Measurements from ENCODE around the gene KRT20. TPM values are rescaled to one million over a fixed set of nuclear protein-coding genes. Genes with fewer than 3 reads are reported as not detected.
A peak's percentile ranks its signal among the peaks of the same experiment; 100 is the strongest.

KRT20 gene
- total RNA-seq, 1 experiment from 2014 or later: 1.5 TPM

DNA sequence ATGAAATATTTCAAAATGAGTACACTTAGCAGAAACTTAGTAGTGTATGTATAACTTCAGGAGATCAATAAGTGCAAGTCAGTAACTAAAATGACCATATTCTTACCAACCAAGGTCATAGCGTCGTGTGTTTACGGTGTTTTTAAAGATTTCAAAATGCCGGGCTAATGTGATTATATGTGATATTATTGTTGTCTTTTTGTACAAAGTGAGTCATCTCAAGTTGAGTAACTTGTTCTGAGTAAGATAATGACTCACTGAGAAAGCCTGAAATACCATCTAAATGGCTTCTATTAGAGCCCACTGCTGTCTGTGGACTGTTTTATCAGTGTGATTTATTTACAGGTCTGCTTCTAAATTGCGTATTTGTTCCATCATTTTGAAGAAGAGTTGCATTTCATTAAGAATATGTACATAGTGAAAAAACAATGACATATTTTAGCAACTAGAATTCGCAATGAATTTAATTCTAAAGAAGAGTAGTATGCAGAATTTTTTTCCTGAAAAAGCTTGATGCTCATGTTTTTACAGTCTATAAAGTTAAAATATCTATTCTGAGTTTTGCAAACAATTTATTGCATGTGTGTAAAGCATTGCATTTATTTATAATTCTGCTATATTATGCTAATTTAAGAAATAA, 30.7 kb downstream of the KRT20 start:
- RAD21 ChIA-PET (ENCODE audit: low non-redundant PET in 1 of 2, low total read pairs in 2 of 2, uncharacterized antibody in 2 of 2, unreplicated experiment in 2 of 2): interaction anchor here in 1 of 2 experiments (1.8 kb wide), 1 partner anchor 239 kb away, joined by 5 read pairs; no protein-coding TSS in a partner anchor
- H3K79me2 ChIP-seq (ENCODE audit: insufficient read depth, low read length): no peaks in the 10 kb centered on the region
- peak overlapping the region; percentile 25; the same call in 1 of the 2 replicates for H3K27ac ChIP-seq (ENCODE audit: low read depth, low read length)
- no TSS peak for BruUV-seq (replicated peaks)
- H3K9ac ChIP-seq (ENCODE audit: low read length): no peak overlapping the region
- ATAC-seq: peak; percentile 71
- CTCF ChIA-PET: interaction anchor here (3.8 to 4.3 kb wide), 4 partner anchors 239 to 809 kb away, joined by 17 to 31 read pairs (median 21); no protein-coding TSS in a partner anchor
- no peaks in the 10 kb centered on the region for H3K27me3 ChIP-seq (ENCODE audit: insufficient read depth, low read length)
- no peak overlapping the region for H3K4me3 ChIP-seq (replicated peaks in 1 of 2; ENCODE audit: low read depth in 1 of 2, low read length in 2 of 2)
- peaks cover 11 to 50% of the 10 kb centered on the region in 2 experiments for H3K4me1 ChIP-seq (ENCODE audit: control insufficient read depth in 1 of 2, insufficient read depth in 2 of 2, low read length in 2 of 2)
- H3K9me2 ChIP-seq (ENCODE audit: insufficient read depth): no peaks in the 10 kb centered on the region
- POLR2A ChIA-PET: interaction anchor here (1.5 to 1.9 kb wide), 2 partner anchors 48 to 674 kb away, joined by 3 to 5 read pairs; no protein-coding TSS in a partner anchor
- DNase-seq (ENCODE audit: low read depth, low spot score): peak; percentile 71
- peak overlapping the region; percentile 45 for H3K4me2 ChIP-seq (ENCODE audit: low read length)
- peaks cover 0 to 3% of the 10 kb centered on the region in 2 experiments; a peak in 1 of 4 replicates for H3K36me3 ChIP-seq (ENCODE audit: control insufficient read depth in 1 of 2, insufficient read depth in 2 of 2, low read length in 2 of 2)
- H3K9me3 ChIP-seq (ENCODE audit: control insufficient read depth in 1 of 2, insufficient read depth in 1 of 2, low read depth in 1 of 2, low read length in 2 of 2): no peaks in the 10 kb centered on the region
- intact Hi-C loops (cut with micrococcal nuclease): loop anchor here (2.0 kb wide), 1 partner anchor 793 kb away; no protein-coding TSS in a partner anchor
- peak overlapping the region; percentile 40 for H2AFZ ChIP-seq (ENCODE audit: low read depth, low read length, poor library complexity, severe bottlenecking)
- no peaks in the 10 kb centered on the region for H4K20me1 ChIP-seq (ENCODE audit: insufficient read depth)
- TF ChIP-seq, protein P1, sequence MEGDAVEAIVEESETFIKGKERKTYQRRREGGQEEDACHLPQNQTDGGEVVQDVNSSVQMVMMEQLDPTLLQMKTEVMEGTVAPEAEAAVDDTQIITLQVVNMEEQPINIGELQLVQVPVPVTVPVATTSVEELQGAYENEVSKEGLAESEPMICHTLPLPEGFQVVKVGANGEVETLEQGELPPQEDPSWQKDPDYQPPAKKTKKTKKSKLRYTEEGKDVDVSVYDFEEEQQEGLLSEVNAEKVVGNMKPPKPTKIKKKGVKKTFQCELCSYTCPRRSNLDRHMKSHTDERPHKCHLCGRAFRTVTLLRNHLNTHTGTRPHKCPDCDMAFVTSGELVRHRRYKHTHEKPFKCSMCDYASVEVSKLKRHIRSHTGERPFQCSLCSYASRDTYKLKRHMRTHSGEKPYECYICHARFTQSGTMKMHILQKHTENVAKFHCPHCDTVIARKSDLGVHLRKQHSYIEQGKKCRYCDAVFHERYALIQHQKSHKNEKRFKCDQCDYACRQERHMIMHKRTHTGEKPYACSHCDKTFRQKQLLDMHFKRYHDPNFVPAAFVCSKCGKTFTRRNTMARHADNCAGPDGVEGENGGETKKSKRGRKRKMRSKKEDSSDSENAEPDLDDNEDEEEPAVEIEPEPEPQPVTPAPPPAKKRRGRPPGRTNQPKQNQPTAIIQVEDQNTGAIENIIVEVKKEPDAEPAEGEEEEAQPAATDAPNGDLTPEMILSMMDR (IDR thresholded peaks at IDR 0.05 in 2 of 3, conservative IDR thresholded peaks at IDR 0.05 in 1 of 3; ENCODE audit: borderline replicate concordance in 1 of 3, insufficient read depth in 1 of 3, low read depth in 2 of 3, low read length in 2 of 3): no peak
- TF ChIP-seq CEBPB (IDR thresholded peaks at IDR 0.05; ENCODE audit: low read depth) (peak; percentile 97), POLR2AphosphoS5 (IDR thresholded peaks at IDR 0.05; ENCODE audit: low read depth, low read length) (no peak; the same call in 1 of the 2 replicates), CBX3 (IDR thresholded peaks at IDR 0.05; ENCODE audit: low read depth) (peak; percentile 79; the same call in 1 of the 2 replicates), ZNF274 (IDR thresholded peaks at IDR 0.05; ENCODE audit: low read depth, low read length) (no peak), POLR2A (IDR thresholded peaks at IDR 0.05; ENCODE audit: borderline replicate concordance, extremely low read depth, insufficient read depth, insufficient read length) (no peak), EZH2 (IDR thresholded peaks at IDR 0.05) (no peak), EGR1 (IDR thresholded peaks at IDR 0.05; ENCODE audit: low read depth) (0 out of 2 replicates have a peak, but pooled peaks have one; percentile 27), JUND (IDR thresholded peaks at IDR 0.05) (peak; percentile 96), RAD21 (IDR thresholded peaks at IDR 0.05; ENCODE audit: low read depth) (0 out of 2 replicates have a peak, but pooled peaks have one; percentile 17), ELF1 (IDR thresholded peaks at IDR 0.05; ENCODE audit: borderline replicate concordance, low read depth) (no peak), SRF (IDR thresholded peaks at IDR 0.05; ENCODE audit: low read depth) (0 out of 2 replicates have a peak, but pooled peaks have one; percentile 74), EZH2phosphoT487 (IDR thresholded peaks at IDR 0.05; ENCODE audit: borderline replicate concordance) (no peak), SIN3A (IDR thresholded peaks at IDR 0.05; ENCODE audit: low read depth) (peak; percentile 58), ZBTB33 (IDR thresholded peaks at IDR 0.05; ENCODE audit: extremely low read depth, insufficient replicate concordance, low read length) (no peak), FOSL1 (IDR thresholded peaks at IDR 0.05; ENCODE audit: low read depth) (peak; percentile 99), ZFX (IDR thresholded peaks at IDR 0.05) (no peak)
- TF ChIP-seq, protein P2, sequence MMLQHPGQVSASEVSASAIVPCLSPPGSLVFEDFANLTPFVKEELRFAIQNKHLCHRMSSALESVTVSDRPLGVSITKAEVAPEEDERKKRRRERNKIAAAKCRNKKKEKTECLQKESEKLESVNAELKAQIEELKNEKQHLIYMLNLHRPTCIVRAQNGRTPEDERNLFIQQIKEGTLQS (IDR thresholded peaks at IDR 0.05): peak; percentile 42; the same call in 1 of the 2 replicates
- TF ChIP-seq, protein P3, sequence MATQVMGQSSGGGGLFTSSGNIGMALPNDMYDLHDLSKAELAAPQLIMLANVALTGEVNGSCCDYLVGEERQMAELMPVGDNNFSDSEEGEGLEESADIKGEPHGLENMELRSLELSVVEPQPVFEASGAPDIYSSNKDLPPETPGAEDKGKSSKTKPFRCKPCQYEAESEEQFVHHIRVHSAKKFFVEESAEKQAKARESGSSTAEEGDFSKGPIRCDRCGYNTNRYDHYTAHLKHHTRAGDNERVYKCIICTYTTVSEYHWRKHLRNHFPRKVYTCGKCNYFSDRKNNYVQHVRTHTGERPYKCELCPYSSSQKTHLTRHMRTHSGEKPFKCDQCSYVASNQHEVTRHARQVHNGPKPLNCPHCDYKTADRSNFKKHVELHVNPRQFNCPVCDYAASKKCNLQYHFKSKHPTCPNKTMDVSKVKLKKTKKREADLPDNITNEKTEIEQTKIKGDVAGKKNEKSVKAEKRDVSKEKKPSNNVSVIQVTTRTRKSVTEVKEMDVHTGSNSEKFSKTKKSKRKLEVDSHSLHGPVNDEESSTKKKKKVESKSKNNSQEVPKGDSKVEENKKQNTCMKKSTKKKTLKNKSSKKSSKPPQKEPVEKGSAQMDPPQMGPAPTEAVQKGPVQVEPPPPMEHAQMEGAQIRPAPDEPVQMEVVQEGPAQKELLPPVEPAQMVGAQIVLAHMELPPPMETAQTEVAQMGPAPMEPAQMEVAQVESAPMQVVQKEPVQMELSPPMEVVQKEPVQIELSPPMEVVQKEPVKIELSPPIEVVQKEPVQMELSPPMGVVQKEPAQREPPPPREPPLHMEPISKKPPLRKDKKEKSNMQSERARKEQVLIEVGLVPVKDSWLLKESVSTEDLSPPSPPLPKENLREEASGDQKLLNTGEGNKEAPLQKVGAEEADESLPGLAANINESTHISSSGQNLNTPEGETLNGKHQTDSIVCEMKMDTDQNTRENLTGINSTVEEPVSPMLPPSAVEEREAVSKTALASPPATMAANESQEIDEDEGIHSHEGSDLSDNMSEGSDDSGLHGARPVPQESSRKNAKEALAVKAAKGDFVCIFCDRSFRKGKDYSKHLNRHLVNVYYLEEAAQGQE (IDR thresholded peaks at IDR 0.05; ENCODE audit: low read depth): no peak

Data from HCT116 (cell line).